SH-SY5Y (cell line): ENCODE results near the gene SLC25A33.

Experiments
- GATA2 ChIP-seq: IDR thresholded peaks from 2 replicates; pipeline ENCODE4 v1.6.1; 2011; ENCODE audit warnings: mild to moderate bottlenecking, low read depth, low read length
- GATA3 ChIP-seq: IDR thresholded peaks from 2 replicates; pipeline ENCODE4 v1.6.1; 2011; ENCODE audit warnings: low read depth, mild to moderate bottlenecking, low read length, moderate library complexity

DNA sequence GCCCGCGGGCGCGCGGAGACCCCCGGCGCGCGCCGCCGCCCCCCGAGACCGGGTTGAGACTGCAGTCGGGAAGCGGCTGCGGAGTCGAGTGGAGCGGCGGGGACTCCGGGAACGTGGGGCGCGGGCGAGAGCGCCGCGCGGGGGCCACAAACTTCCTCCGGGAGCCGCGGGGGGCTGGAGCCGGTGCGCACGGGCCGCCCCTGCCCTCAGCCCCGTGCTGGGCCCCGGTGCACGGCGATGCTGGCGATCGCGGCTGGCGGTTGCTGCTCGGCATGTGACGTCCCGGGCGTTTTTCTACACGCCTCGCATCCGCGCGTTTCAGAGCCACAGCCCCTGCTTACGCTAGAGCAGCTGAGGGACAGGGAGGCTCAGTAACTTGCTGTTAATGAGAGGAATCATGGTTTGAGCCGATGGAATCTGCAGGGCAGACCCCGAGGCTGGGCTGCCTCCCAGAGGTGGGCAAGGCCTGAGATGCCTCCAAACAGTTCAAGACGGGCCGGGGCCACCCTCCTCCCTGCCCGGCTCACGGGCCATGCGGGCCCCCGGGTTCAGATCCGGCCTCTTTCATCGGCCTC lies 50.0 kb downstream of the SLC25A33 start:
- TF ChIP-seq GATA3 (no peak), GATA2 (no peak)
